ENCODE measurements around the gene AFDN.

- TF ChIP-seq GATA3 (IDR thresholded peaks at IDR 0.05; ENCODE audit: low read depth, low read length) (no peak), GATA2 (IDR thresholded peaks at IDR 0.05; ENCODE audit: low read depth, low read length) (no peak)
Measured at GRCh38 chr6:168017629-168018028, 190.9 kb downstream of the AFDN start.

All from SH-SY5Y (cell line).